ENCODE measurements around the gene BRD8. TPM values are rescaled to one million over a fixed set of nuclear protein-coding genes. Genes with fewer than 3 reads are reported as not detected.

Gene BRD8
- total and polyA plus RNA-seq, 4 donors: 23.3 to 80.1 (median 33.5) TPM

- 84 to 92% methylated on average over 6 of the region's 6 CpGs for WGBS, 2 donors
- ATAC-seq (ENCODE audit: insufficient read depth, low FRiP score): no peak
- Histone ChIP-seq H3K9me3 (ENCODE audit: control insufficient read depth in 4 of 4, insufficient read depth in 3 of 4, low read length in 3 of 4) (peaks cover 0 to 4% (median 0%) of the 10 kb centered on the region in 4 donors), H3K36me3 (ENCODE audit: control insufficient read depth in 4 of 4, insufficient read depth in 4 of 4, low read length in 4 of 4) (no peaks in the 10 kb centered on the region), H3K27ac (ENCODE audit: low read depth in 1 of 2, low read length in 1 of 2) (no peak overlapping the region), H3K4me3 (no peak overlapping the region), H3K4me1 (ENCODE audit: control insufficient read depth in 5 of 5, insufficient read depth in 5 of 5, low read length in 5 of 5) (no peaks in the 10 kb centered on the region), H3K27me3 (ENCODE audit: control insufficient read depth in 3 of 3, insufficient read depth in 3 of 3, low read length in 2 of 3) (no peaks in the 10 kb centered on the region), H3K9ac (ENCODE audit: insufficient read depth in 1 of 2, low read length in 2 of 2) (no peak overlapping the region)
- no peak for DNase-seq
- no peak for TF ChIP-seq CTCF (IDR thresholded peaks at IDR 0.05; ENCODE audit: control extremely low read depth, extremely low read depth)
Observed at GRCh38 chr5:138224712-138225111, 46.3 kb upstream of the BRD8 start.

- 97 to 100% methylated on average over 1 of the region's 1 CpG for WGBS, 2 donors
- Histone ChIP-seq H3K36me3 (ENCODE audit: control insufficient read depth in 4 of 4, insufficient read depth in 4 of 4, low read length in 4 of 4) (no peaks in the 10 kb centered on the region), H3K27ac (ENCODE audit: low read depth in 1 of 2, low read length in 1 of 2) (no peak overlapping the region), H3K4me1 (ENCODE audit: control insufficient read depth in 5 of 5, insufficient read depth in 5 of 5, low read length in 5 of 5) (no peaks in the 10 kb centered on the region), H3K4me3 (no peak overlapping the region), H3K9me3 (ENCODE audit: control insufficient read depth in 4 of 4, insufficient read depth in 3 of 4, low read length in 3 of 4) (peaks cover 0 to 4% (median 0%) of the 10 kb centered on the region in 4 donors), H3K27me3 (ENCODE audit: control insufficient read depth in 3 of 3, insufficient read depth in 3 of 3, low read length in 2 of 3) (no peaks in the 10 kb centered on the region), H3K9ac (ENCODE audit: insufficient read depth in 1 of 2, low read length in 2 of 2) (no peak overlapping the region)
- DNase-seq: no peak
- no peak for ATAC-seq (ENCODE audit: insufficient read depth, low FRiP score)
- TF ChIP-seq CTCF (IDR thresholded peaks at IDR 0.05; ENCODE audit: control extremely low read depth, extremely low read depth): no peak
Observed at GRCh38 chr5:138223532-138223931, 45.1 kb upstream of the BRD8 start.

- Histone ChIP-seq H3K4me3 (no peak overlapping the region), H3K9me3 (ENCODE audit: control insufficient read depth in 4 of 4, insufficient read depth in 3 of 4, low read length in 3 of 4) (no peaks in the 10 kb centered on the region), H3K4me1 (ENCODE audit: control insufficient read depth in 5 of 5, insufficient read depth in 5 of 5, low read length in 5 of 5) (peaks cover 0 to 6% (median 3%) of the 10 kb centered on the region in 5 donors), H3K9ac (ENCODE audit: insufficient read depth in 1 of 2, low read length in 2 of 2) (no peak overlapping the region), H3K27me3 (ENCODE audit: control insufficient read depth in 3 of 3, insufficient read depth in 3 of 3, low read length in 2 of 3) (no peaks in the 10 kb centered on the region), H3K27ac (ENCODE audit: low read depth in 1 of 2, low read length in 1 of 2) (no peak overlapping the region), H3K36me3 (ENCODE audit: control insufficient read depth in 4 of 4, insufficient read depth in 4 of 4, low read length in 4 of 4) (peaks cover 0 to 4% (median 0%) of the 10 kb centered on the region in 4 donors)
- WGBS, 2 donors: 68 to 83% methylated on average over 2 of the region's 2 CpGs
- DNase-seq (no peak), ATAC-seq (ENCODE audit: insufficient read depth, low FRiP score) (no peak)
- no peak for TF ChIP-seq CTCF (IDR thresholded peaks at IDR 0.05; ENCODE audit: control extremely low read depth, extremely low read depth)
Observed at GRCh38 chr5:138216799-138217198, 38.4 kb upstream of the BRD8 start.

All from lung (tissue), 12 donors.